ENCODE results near the gene REEP3. TPM values are rescaled to one million over a fixed set of nuclear protein-coding genes. Genes with fewer than 3 reads are reported as not detected.

Gene REEP3
- total and polyA plus RNA-seq, 2 of the 8 experiments (the other 6 are each of a cell fraction or from before 2014, with no cell fraction given), result 5.8 to 31.5 TPM

DNA sequence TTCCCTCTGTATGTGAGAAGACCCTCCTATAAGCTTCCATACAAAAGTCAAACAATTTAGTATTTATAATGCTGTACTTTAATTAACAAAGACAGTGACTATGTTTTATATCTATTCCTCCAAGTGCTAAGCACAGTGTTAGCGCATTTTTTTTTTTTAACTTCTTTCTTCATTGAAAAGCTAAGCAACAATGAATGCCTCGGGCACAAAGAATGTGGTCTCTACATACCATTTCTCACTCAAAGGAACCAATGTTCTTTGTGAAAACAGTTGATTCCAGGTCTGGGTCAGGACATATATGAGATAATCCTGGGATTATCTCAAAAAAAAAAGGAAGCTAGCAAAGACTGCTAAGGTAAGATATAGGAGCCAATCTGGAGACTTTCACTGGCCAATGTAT lies 26.2 kb upstream of the REEP3 start:
- Histone ChIP-seq H3K4me2 (ENCODE audit: insufficient read depth in 1 of 2, low read depth in 2 of 2, low read length in 2 of 2) (no peak overlapping the region), H2BK5ac (ENCODE audit: low read depth, low read length) (no peak overlapping the region), H2AFZ (ENCODE audit: low read length) (no peak overlapping the region), H3K23me2 (ENCODE audit: low read depth, low read length) (no peaks in the 10 kb centered on the region), H3K27me3 (replicated peaks in 1 of 4; ENCODE audit: control insufficient read depth in 3 of 4, extremely low read depth in 1 of 4, insufficient read depth in 3 of 4, low read length in 3 of 4) (no peaks in the 10 kb centered on the region), H4K91ac (replicated peaks; ENCODE audit: insufficient read length, low read length) (no peak overlapping the region), H3K9me3 (ENCODE audit: insufficient read depth in 2 of 2, low read depth in 1 of 2, low read length in 1 of 2) (peaks cover 5 to 6% of the 10 kb centered on the region in 2 experiments; a peak in 3 of 4 replicates), H3K14ac (ENCODE audit: insufficient read length) (no peak overlapping the region), H2BK15ac (ENCODE audit: low read length) (no peak overlapping the region), H4K5ac (ENCODE audit: insufficient read length, low read depth, low read length) (no peak overlapping the region), H2AK5ac (ENCODE audit: low read depth, low read length) (no peak overlapping the region), H3K27ac (ENCODE audit: low read depth, low read length) (no peak overlapping the region), H3K9ac (replicated peaks in 1 of 4; ENCODE audit: extremely low read depth in 1 of 4, low read depth in 3 of 4, low read length in 3 of 4) (no peak overlapping the region), H4K8ac (ENCODE audit: extremely low read depth, insufficient read depth, low read length) (no peak overlapping the region), H3K4me3 (ENCODE audit: extremely low read depth in 1 of 4, insufficient read depth in 2 of 4, low read depth in 3 of 4, low read length in 4 of 4) (no peak overlapping the region), H4K20me1 (replicated peaks in 1 of 2; ENCODE audit: control insufficient read depth in 1 of 2, insufficient read depth in 2 of 2, low read length in 2 of 2) (peaks cover 0 to 1% of the 10 kb centered on the region in 2 experiments), H2BK12ac (ENCODE audit: low read depth, low read length) (no peak overlapping the region), H3K56ac (replicated peaks; ENCODE audit: insufficient read length, low read depth, low read length) (no peak overlapping the region), H3K23ac (ENCODE audit: insufficient read length) (no peak overlapping the region), H3K79me1 (ENCODE audit: low read depth, low read length) (no peaks in the 10 kb centered on the region; the same call in 1 of the 2 replicates), H3K36me3 (ENCODE audit: control insufficient read depth in 2 of 4, insufficient read depth in 4 of 4, low read length in 3 of 4) (peaks cover 0 to 5% (median 0%) of the 10 kb centered on the region in 4 experiments; a peak in 2 of 8 replicates), H2BK20ac (ENCODE audit: low read length) (no peak overlapping the region), H3K18ac (ENCODE audit: extremely low read depth, low read length) (no peak overlapping the region), H2BK120ac (replicated peaks; ENCODE audit: low read depth, low read length) (no peak overlapping the region), H3K4me1 (replicated peaks in 1 of 4; ENCODE audit: control insufficient read depth in 3 of 4, insufficient read depth in 4 of 4, low read length in 3 of 4) (peaks cover 0 to 5% (median 0%) of the 10 kb centered on the region in 4 experiments; a peak in 1 of 7 replicates), H3K79me2 (ENCODE audit: control insufficient read depth in 1 of 2, insufficient read depth in 2 of 2, low read length in 2 of 2) (peaks cover 0 to 76% of the 10 kb centered on the region in 2 experiments; a peak in 2 of 4 replicates), H3K4ac (replicated peaks; ENCODE audit: insufficient read length, low read depth, low read length) (no peak overlapping the region)
- POLR2A ChIA-PET (ENCODE audit: partially characterized antibody), result interaction anchor here (0.6 to 2.3 kb wide), 2 partner anchors 16 to 77 kb away, joined by 4 to 5 read pairs; no protein-coding TSS in a partner anchor
- TF ChIP-seq KDM5A (IDR thresholded peaks at IDR 0.05; ENCODE audit: low read length) (no peak), ZNF274 (IDR thresholded peaks at IDR 0.05; ENCODE audit: borderline replicate concordance, extremely low read depth, low read length) (no peak), MAFK (IDR thresholded peaks at IDR 0.05; ENCODE audit: low read depth, low read length) (no peak), EP300 (IDR thresholded peaks at IDR 0.05; ENCODE audit: borderline replicate concordance in 1 of 2, low read depth in 2 of 2, low read length in 2 of 2) (no peak), CREB1 (IDR thresholded peaks at IDR 0.05) (no peak), SP2 (IDR thresholded peaks at IDR 0.05; ENCODE audit: low read length) (no peak)
- TF ChIP-seq, protein P1, sequence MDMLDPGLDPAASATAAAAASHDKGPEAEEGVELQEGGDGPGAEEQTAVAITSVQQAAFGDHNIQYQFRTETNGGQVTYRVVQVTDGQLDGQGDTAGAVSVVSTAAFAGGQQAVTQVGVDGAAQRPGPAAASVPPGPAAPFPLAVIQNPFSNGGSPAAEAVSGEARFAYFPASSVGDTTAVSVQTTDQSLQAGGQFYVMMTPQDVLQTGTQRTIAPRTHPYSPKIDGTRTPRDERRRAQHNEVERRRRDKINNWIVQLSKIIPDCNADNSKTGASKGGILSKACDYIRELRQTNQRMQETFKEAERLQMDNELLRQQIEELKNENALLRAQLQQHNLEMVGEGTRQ (IDR thresholded peaks at IDR 0.05; ENCODE audit: low read length), result no peak
- FAIRE-seq (no peak), DNase-seq (ENCODE audit: low read depth in 1 of 2, low spot score in 2 of 2) (no peak)
- WGBS, 2 experiments (ENCODE audit: extremely low coverage in 1 of 2, insufficient coverage in 1 of 2, insufficient read length in 1 of 2, insufficient replicate concordance in 2 of 2, low coverage in 1 of 2, low lambda C conversion rate in 2 of 2, missing lambda C conversion rate in 1 of 2), result 77% methylated on average over 2 of the region's 2 CpGs; no CpG with 5 or more reads in 1 of the 2 experiments
- CTCF ChIA-PET (ENCODE audit: partially characterized antibody), result interaction anchor here (1.0 kb wide), 2 partner anchors 126 to 134 kb away, joined by 3 read pairs; no protein-coding TSS in a partner anchor

Data from H1 (cell line).